EH (cell line): ENCODE data around the gene OR8B8.
"Not testable (repeated sequence)": the region's sequence is repeated elsewhere in the genome, so short reads cannot be mapped to it uniquely, and the experiment has no call there.

Experiments
- DNase-seq: peaks from one replicate; pipeline ENCODE4 v3.0.0-alpha.2; 2015; ENCODE audit warnings: low read depth

The OR8B8 gene

GRCh38 chr11:124441519-124441918 lies 4.0 kb downstream of the OR8B8 start:
- no peak for DNase-seq

GRCh38 chr11:124441081-124441480 lies 4.4 kb downstream of the OR8B8 start:
- DNase-seq = no peak

- DNase-seq = no peak
Measured at GRCh38 chr11:124440608-124441007, 4.9 kb downstream of the OR8B8 start.

- DNase-seq = no peak
Measured at GRCh38 chr11:124434699-124435098, 10.8 kb downstream of the OR8B8 start.

- DNase-seq = no peak
Measured at GRCh38 chr11:124429599-124429998, 15.9 kb downstream of the OR8B8 start.

- no peak for DNase-seq
Measured at GRCh38 chr11:124424384-124424921, 21.0 kb downstream of the OR8B8 start, which contains the start of gene OR8B4. OR8B4 (minus strand) TSS chr11:124424871; CDS start chr11:124424871, 0 bp downstream.

- DNase-seq = no peak
Measured at GRCh38 chr11:124421043-124421442, 24.5 kb downstream of the OR8B8 start.

- DNase-seq = peak; percentile 43
Measured at GRCh38 chr11:124415356-124415923, 30.1 kb downstream of the OR8B8 start.

GRCh38 chr11:124409906-124410305 lies 35.6 kb downstream of the OR8B8 start:
- no peak for DNase-seq

GRCh38 chr11:124405581-124405980 lies 39.9 kb downstream of the OR8B8 start:
- DNase-seq = no peak

- not testable (repeated sequence) for DNase-seq
Measured at GRCh38 chr11:124403186-124403585, 42.3 kb downstream of the OR8B8 start.

- peak; percentile 76 for DNase-seq
Measured at GRCh38 chr11:124402326-124402922, 43.1 kb downstream of the OR8B8 start.

- no peak for DNase-seq
Measured at GRCh38 chr11:124398924-124399323, 46.6 kb downstream of the OR8B8 start, which contains the start of gene OR8B3. OR8B3 (minus strand) TSS chr11:124399024; CDS start chr11:124397351, 1,673 bp downstream.

GRCh38 chr11:124396847-124397246 lies 48.6 kb downstream of the OR8B8 start:
- DNase-seq = not testable (repeated sequence)

GRCh38 chr11:124394408-124394807 lies 51.1 kb downstream of the OR8B8 start:
- DNase-seq = peak; percentile 4
